Epithelial cell of proximal tubule (primary cell): Measurements from ENCODE around the gene NDUFAF7. TPM values are rescaled to one million over a fixed set of nuclear protein-coding genes. Genes with fewer than 3 reads are reported as not detected.
"Not testable (repeated sequence)": the region's sequence is repeated elsewhere in the genome, so short reads cannot be mapped to it uniquely, and the experiment has no call there.

Experiments used
- DNase-seq: peaks from one replicate; pipeline ENCODE4 v3.0.0-alpha.2; 2011; ENCODE audit warnings: low read depth
- H3K4me3 ChIP-seq: 2 replicates; pipeline ENCODE4 v1.5.1; 2011; ENCODE audit warnings: low read depth, mild to moderate bottlenecking, low read length
- total RNA-seq: library from RNA; depleted of rRNA; stranded (reverse); fragments of >200 nt; gene quantifications from 2 replicates; pipeline ENCODE4 v1.2.3, GENCODE V29; 2015
- TF ChIP-seq, protein P1 (sequence below): conservative IDR thresholded peaks from 2 replicates; pipeline ENCODE4 v1.5.1; 2012; ENCODE audit warnings: low read depth, mild to moderate bottlenecking, low read length

The NDUFAF7 gene
- total RNA-seq, 1 donor from 2014 or later = 11.5 TPM

DNA sequence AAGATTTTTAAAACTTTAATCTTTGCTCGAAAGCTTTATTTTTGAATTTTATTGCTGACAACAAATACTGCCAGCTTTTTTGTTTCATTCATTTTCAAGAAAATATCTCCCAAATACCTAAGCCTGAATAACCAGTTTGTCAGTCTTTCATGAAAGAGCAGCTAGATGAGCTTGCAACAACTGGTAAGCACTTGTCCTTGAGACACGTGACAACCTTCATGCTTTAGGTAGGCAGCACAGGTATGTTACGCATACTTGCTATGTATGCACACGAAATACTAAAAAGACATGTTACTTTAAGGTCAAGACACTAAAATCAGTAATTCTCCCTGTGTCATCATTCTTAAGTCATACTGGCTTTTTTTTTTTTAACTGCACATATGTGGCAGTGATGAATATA is 12.4 kb upstream of the NDUFAF7 start:
- H3K4me3 ChIP-seq = no peak overlapping the region
- TF ChIP-seq, protein P1, sequence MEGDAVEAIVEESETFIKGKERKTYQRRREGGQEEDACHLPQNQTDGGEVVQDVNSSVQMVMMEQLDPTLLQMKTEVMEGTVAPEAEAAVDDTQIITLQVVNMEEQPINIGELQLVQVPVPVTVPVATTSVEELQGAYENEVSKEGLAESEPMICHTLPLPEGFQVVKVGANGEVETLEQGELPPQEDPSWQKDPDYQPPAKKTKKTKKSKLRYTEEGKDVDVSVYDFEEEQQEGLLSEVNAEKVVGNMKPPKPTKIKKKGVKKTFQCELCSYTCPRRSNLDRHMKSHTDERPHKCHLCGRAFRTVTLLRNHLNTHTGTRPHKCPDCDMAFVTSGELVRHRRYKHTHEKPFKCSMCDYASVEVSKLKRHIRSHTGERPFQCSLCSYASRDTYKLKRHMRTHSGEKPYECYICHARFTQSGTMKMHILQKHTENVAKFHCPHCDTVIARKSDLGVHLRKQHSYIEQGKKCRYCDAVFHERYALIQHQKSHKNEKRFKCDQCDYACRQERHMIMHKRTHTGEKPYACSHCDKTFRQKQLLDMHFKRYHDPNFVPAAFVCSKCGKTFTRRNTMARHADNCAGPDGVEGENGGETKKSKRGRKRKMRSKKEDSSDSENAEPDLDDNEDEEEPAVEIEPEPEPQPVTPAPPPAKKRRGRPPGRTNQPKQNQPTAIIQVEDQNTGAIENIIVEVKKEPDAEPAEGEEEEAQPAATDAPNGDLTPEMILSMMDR = no peak
- DNase-seq = no peak

DNA sequence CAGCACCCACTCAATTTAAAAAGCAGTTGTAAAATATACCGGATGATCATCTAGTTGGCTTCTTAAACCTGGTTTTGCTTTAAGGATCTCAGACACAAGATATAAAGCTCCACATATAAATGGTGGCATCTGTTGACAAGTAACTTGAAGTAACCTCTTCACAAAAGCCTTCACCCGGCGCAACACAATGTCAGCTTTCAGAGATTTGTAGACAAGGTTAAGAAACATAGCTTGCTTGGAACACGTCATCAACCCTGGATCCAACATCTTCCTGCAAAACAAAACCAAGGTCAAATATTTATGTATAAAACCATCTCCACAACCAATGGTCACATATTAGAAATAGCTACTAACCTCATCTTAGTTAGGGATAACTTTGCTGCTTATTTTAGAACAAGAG is 8.3 kb upstream of the NDUFAF7 start:
- TF ChIP-seq, protein P1 = no peak
- no peak overlapping the region for H3K4me3 ChIP-seq
- no peak for DNase-seq

- DNase-seq = no peak
- TF ChIP-seq, protein P1 = no peak
- H3K4me3 ChIP-seq = no peak overlapping the region
Observed at GRCh38 chr2:37224063-37224462, 7.4 kb upstream of the NDUFAF7 start.

GRCh38 chr2:37225129-37225528 is 6.3 kb upstream of the NDUFAF7 start:
- H3K4me3 ChIP-seq, DNase-seq: not testable (repeated sequence)

DNA sequence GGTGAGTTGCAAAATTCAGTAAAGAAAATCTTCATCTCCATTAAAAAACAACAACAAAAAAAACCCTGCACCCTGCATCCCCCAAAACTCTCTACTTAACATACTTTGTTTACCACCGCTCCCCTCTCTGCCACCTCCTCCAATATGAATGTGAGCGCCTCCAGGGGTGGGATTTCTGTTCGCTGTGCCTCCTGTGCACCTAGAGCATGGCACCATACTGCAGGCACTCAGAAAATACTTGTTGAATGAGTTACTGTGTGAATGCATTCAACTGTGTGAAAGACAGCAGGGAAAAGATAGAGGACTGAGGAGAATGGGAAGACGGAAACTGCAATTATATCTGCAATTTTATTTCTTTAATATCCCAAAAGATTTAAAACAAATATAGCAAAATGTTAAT is 4.6 kb upstream of the NDUFAF7 start:
- no peak overlapping the region for H3K4me3 ChIP-seq
- no peak for DNase-seq
- TF ChIP-seq, protein P1 = no peak

DNA sequence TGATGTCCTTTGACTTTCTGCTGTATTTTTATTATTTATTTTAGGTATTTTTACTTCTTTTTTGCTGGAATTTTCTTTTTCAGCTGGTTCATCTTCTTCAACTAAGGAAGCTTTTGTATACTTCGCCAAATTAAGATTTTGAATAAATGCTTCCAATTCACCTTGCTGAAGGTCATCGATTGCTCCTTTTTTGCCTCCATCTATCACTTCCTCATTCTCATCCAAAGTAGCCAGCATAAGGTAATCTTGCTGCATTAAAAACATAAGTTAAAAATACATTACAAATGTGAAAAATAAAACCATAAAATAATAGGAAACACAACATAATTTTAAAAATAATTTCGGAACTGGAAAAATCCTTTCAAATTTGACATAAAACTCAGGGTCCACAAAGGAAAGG is 2.7 kb upstream of the NDUFAF7 start:
- TF ChIP-seq, protein P1 = no peak
- no peak for DNase-seq
- no peak overlapping the region for H3K4me3 ChIP-seq

GRCh38 chr2:37230581-37230980 is 877 bp upstream of the NDUFAF7 start:
- no peak for DNase-seq
- TF ChIP-seq, protein P1 = no peak

More at GRCh38 chr2:37230581-37230980, 877 bp upstream of the NDUFAF7 start:
- peak overlapping the region; percentile 68 for H3K4me3 ChIP-seq
